DND-41 (cell line): ENCODE results near the gene NDRG4.

Experiments used
- ATAC-seq: fragments of 200-7000 bp; cut with Tn5 transposase; 3 replicates; pipeline ENCODE4 v1.9.1; 2021; ENCODE audit warnings: low read depth; ENCODE audit not compliant: insufficient read depth
- DNase-seq: peaks from one replicate; pipeline ENCODE4 v3.0.0-alpha.2; 2020
- H2AFZ ChIP-seq: 2 replicates; pipeline ENCODE4 v1.6.0; 2012; ENCODE audit warnings: low read depth, low read length
- H3K27ac ChIP-seq: 2 replicates; pipeline ENCODE4 v1.5.1; 2012; ENCODE audit warnings: low read length, inconsistent platforms
- H3K27me3 ChIP-seq: fragments of 200-600 bp; sonication (generic); 2 replicates; pipeline ENCODE4 v1.6.0; 2012; ENCODE audit warnings: low read length, mild to moderate bottlenecking, inconsistent platforms; ENCODE audit not compliant: insufficient read depth, poor library complexity
- H3K36me3 ChIP-seq: 2 replicates; pipeline ENCODE4 v1.5.1; 2012; ENCODE audit warnings: low read length, inconsistent platforms; ENCODE audit not compliant: insufficient read depth
- H3K4me1 ChIP-seq: 2 replicates; pipeline ENCODE4 v1.5.1; 2012; ENCODE audit warnings: mild to moderate bottlenecking, low read length; ENCODE audit not compliant: insufficient read depth
- H3K4me2 ChIP-seq: 2 replicates; pipeline ENCODE4 v1.6.0; 2012; ENCODE audit warnings: mild to moderate bottlenecking, moderate library complexity, low read length, inconsistent platforms; ENCODE audit not compliant: insufficient read depth
- H3K4me3 ChIP-seq, 2 experiments: fragments of 200-600 bp in 1 of 2; shearing (Covaris generic) in 1 of 2; 2 replicates each; pipeline ENCODE4 v1.5.1; 2012 to 2016; ENCODE audit warnings: inconsistent platforms in 2 of 2, low read length in 2 of 2, mild to moderate bottlenecking in 2 of 2, low read depth in 1 of 2, moderate library complexity in 1 of 2
- H3K79me2 ChIP-seq: 2 replicates; pipeline ENCODE4 v1.6.0; 2012; ENCODE audit warnings: low read length, inconsistent platforms; ENCODE audit not compliant: insufficient read depth
- H3K9ac ChIP-seq: 2 replicates; pipeline ENCODE4 v1.6.0; 2012; ENCODE audit warnings: low read depth, mild to moderate bottlenecking, inconsistent platforms, low read length, moderate library complexity
- H3K9me3 ChIP-seq: 2 replicates; pipeline ENCODE4 v1.5.1; 2012; ENCODE audit warnings: low read length, moderate library complexity, mild to moderate bottlenecking, inconsistent platforms; ENCODE audit not compliant: insufficient read depth, severe bottlenecking
- H4K20me1 ChIP-seq: 2 replicates; pipeline ENCODE4 v1.6.0; 2012; ENCODE audit warnings: low read length; ENCODE audit not compliant: insufficient read depth
- CTCF ChIP-seq: IDR thresholded peaks from 2 replicates; pipeline ENCODE4 v1.5.1; 2012; ENCODE audit warnings: borderline replicate concordance, low read length, moderate library complexity, mild to moderate bottlenecking; ENCODE audit not compliant: poor library complexity, severe bottlenecking; ENCODE audit errors: extremely low read depth
- EZH2 ChIP-seq: IDR thresholded peaks from 3 replicates; pipeline ENCODE4 v1.6.1; 2012; ENCODE audit warnings: borderline replicate concordance, low read depth, mild to moderate bottlenecking, moderate library complexity, low read length, inconsistent platforms; ENCODE audit not compliant: severe bottlenecking

Gene NDRG4

DNA sequence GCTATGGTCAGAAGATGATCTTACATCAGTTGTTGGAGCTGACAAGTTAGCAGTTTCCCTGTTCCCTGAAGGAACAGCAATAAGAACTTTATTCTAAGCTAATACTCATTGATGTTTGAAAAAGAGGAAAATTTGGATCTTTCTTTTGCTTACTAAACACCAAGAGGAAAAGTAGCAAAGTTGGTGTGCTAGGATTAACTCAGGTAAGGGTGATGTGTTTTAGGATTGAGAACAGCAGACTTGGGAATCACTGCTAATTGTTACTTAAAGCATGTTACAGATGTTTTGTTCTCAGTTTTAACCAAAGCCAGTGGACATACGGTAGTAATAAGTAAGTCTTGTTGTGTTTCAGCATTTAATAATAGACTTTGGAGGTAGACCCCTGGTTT is 19.0 kb downstream of the NDRG4 start:
- TF ChIP-seq CTCF, result no peak
- TF ChIP-seq EZH2, result no peak
- Histone ChIP-seq H3K36me3 (peaks cover 90% of the 10 kb centered on the region), H3K4me2 (no peak overlapping the region), H3K9me3 (no peaks in the 10 kb centered on the region), H3K79me2 (no peaks in the 10 kb centered on the region), H2AFZ (no peak overlapping the region), H3K27ac (no peak overlapping the region), H4K20me1 (0 out of 2 replicates have a peak, but pooled peaks cover 12% of the 10 kb centered on the region), H3K27me3 (no peaks in the 10 kb centered on the region), H3K4me1 (no peaks in the 10 kb centered on the region), H3K9ac (no peak overlapping the region), H3K4me3 (no peak overlapping the region)
- ATAC-seq (no peak), DNase-seq (no peak)

DNA sequence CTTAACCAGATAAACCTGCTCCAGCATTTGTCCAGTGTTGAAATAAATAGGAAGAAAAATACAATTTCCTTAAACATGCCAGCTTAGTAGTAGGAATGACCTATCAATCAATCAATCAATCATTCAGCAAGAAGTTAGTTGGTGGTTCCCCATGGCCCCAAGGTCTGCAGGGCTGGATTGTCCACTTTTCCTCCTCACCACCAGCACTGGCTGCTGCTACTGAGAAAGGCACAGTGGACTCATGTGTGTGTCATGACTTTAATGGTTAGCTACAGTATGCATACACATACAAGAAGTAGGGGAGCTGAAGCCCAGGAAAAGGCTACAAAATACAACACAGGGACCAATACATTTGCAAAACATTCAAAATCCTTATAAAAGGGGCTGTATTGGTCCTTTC is 19.8 kb downstream of the NDRG4 start:
- Histone ChIP-seq H3K36me3 (peaks cover 97% of the 10 kb centered on the region), H3K9ac (no peak overlapping the region), H3K9me3 (no peaks in the 10 kb centered on the region), H3K4me3 (no peak overlapping the region), H4K20me1 (0 out of 2 replicates have a peak, but pooled peaks cover 12% of the 10 kb centered on the region), H3K27me3 (no peaks in the 10 kb centered on the region), H3K4me1 (no peaks in the 10 kb centered on the region), H3K27ac (no peak overlapping the region), H3K79me2 (no peaks in the 10 kb centered on the region), H2AFZ (no peak overlapping the region), H3K4me2 (no peak overlapping the region)
- DNase-seq (no peak), ATAC-seq (no peak)
- TF ChIP-seq EZH2 (no peak), CTCF (no peak)

- no peaks in the 10 kb centered on the region for H3K9me3 ChIP-seq
- no peak overlapping the region for H3K27ac ChIP-seq
- H4K20me1 ChIP-seq, result no peaks in the 10 kb centered on the region; the same call in 1 of the 2 replicates
- no peak for TF ChIP-seq EZH2
- no peak for TF ChIP-seq CTCF
- no peak for ATAC-seq
- no peak overlapping the region for H3K4me2 ChIP-seq
- H3K36me3 ChIP-seq, result peaks cover 97% of the 10 kb centered on the region
- no peak overlapping the region for H3K4me3 ChIP-seq
- no peaks in the 10 kb centered on the region for H3K27me3 ChIP-seq
- DNase-seq, result no peak
- no peaks in the 10 kb centered on the region for H3K4me1 ChIP-seq
- no peak overlapping the region for H2AFZ ChIP-seq
- H3K9ac ChIP-seq, result no peak overlapping the region
- H3K79me2 ChIP-seq, result no peaks in the 10 kb centered on the region
Measured at GRCh38 chr16:58530179-58530578, 30.2 kb downstream of the NDRG4 start.

GRCh38 chr16:58532414-58532813 is 32.5 kb downstream of the NDRG4 start:
- no peak overlapping the region for H3K4me3 ChIP-seq
- H3K9me3 ChIP-seq, result no peaks in the 10 kb centered on the region
- no peak overlapping the region for H2AFZ ChIP-seq
- H3K27ac ChIP-seq, result no peak overlapping the region
- ATAC-seq (no peak), DNase-seq (no peak)
- H3K79me2 ChIP-seq, result no peaks in the 10 kb centered on the region
- H3K27me3 ChIP-seq, result no peaks in the 10 kb centered on the region
- H3K4me2 ChIP-seq, result no peak overlapping the region
- TF ChIP-seq EZH2 (no peak), CTCF (no peak)
- no peaks in the 10 kb centered on the region for H3K4me1 ChIP-seq
- H3K36me3 ChIP-seq, result peaks cover 98% of the 10 kb centered on the region
- no peaks in the 10 kb centered on the region; the same call in 1 of the 2 replicates for H4K20me1 ChIP-seq
- H3K9ac ChIP-seq, result no peak overlapping the region
